ENCODE data around the gene PDZD2. TPM values are rescaled to one million over a fixed set of nuclear protein-coding genes. Genes with fewer than 3 reads are reported as not detected.
A peak's percentile ranks its signal among the peaks of the same experiment; 100 is the strongest.

PDZD2 gene
- total RNA-seq, 1 donor from 2014 or later, result 1.1 TPM

- H3K79me2 ChIP-seq (ENCODE audit: low read depth), result no peaks in the 10 kb centered on the region
- Mint-ChIP-seq H3K9me3 (peaks cover 7% of the 10 kb centered on the region), H3K27ac (no peak overlapping the region), H3K36me3 (no peaks in the 10 kb centered on the region), H3K27me3 (ENCODE audit: insufficient read depth, low read depth) (peaks cover 6% of the 10 kb centered on the region), H3K4me1 (peaks cover 11% of the 10 kb centered on the region), H3K4me3 (no peak overlapping the region)
- H2AFZ ChIP-seq (replicated peaks), result no peak overlapping the region
- H3K4me1 ChIP-seq, result peaks cover 14% of the 10 kb centered on the region
- TF ChIP-seq CTCF (IDR thresholded peaks at IDR 0.05) (no peak), EZH2 (IDR thresholded peaks at IDR 0.05) (no peak), EZH2phosphoT487 (IDR thresholded peaks at IDR 0.05) (no peak)
- H3K27me3 ChIP-seq, result no peaks in the 10 kb centered on the region
- no peak for DNase-seq (ENCODE audit: low spot score)
- H4K20me1 ChIP-seq (ENCODE audit: low read depth), result no peaks in the 10 kb centered on the region
- no peak overlapping the region for H3K9ac ChIP-seq
- no peak overlapping the region for H3K27ac ChIP-seq
- H3K4me3 ChIP-seq, result no peak overlapping the region
- H3F3A ChIP-seq (ENCODE audit: low read depth), result no peaks in the 10 kb centered on the region
- H3K9me3 ChIP-seq (ENCODE audit: low read depth), result no peaks in the 10 kb centered on the region
- H3K4me2 ChIP-seq, result no peak overlapping the region
- H3K36me3 ChIP-seq, result no peaks in the 10 kb centered on the region
Measured at GRCh38 chr5:31678180-31678579, 39.2 kb downstream of the PDZD2 start.

GRCh38 chr5:31680528-31680927, 41.6 kb downstream of the PDZD2 start:
- Histone ChIP-seq H3K4me2 (no peak overlapping the region), H2AFZ (replicated peaks) (no peak overlapping the region), H3K9me3 (ENCODE audit: low read depth) (no peaks in the 10 kb centered on the region), H3K27ac (no peak overlapping the region), H3K9ac (no peak overlapping the region), H3K79me2 (ENCODE audit: low read depth) (no peaks in the 10 kb centered on the region), H3K4me1 (peaks cover 16% of the 10 kb centered on the region), H3K36me3 (no peaks in the 10 kb centered on the region), H4K20me1 (ENCODE audit: low read depth) (no peaks in the 10 kb centered on the region), H3K4me3 (no peak overlapping the region), H3F3A (ENCODE audit: low read depth) (no peaks in the 10 kb centered on the region), H3K27me3 (no peaks in the 10 kb centered on the region)
- DNase-seq (ENCODE audit: low spot score), result no peak
- Mint-ChIP-seq H3K27me3 (ENCODE audit: insufficient read depth, low read depth) (peaks cover 4% of the 10 kb centered on the region), H3K36me3 (no peaks in the 10 kb centered on the region), H3K4me1 (peaks cover 11% of the 10 kb centered on the region), H3K9me3 (no peaks in the 10 kb centered on the region), H3K4me3 (no peak overlapping the region), H3K27ac (no peak overlapping the region)
- TF ChIP-seq EZH2phosphoT487 (IDR thresholded peaks at IDR 0.05) (no peak), CTCF (IDR thresholded peaks at IDR 0.05) (no peak), EZH2 (IDR thresholded peaks at IDR 0.05) (no peak)

DNA sequence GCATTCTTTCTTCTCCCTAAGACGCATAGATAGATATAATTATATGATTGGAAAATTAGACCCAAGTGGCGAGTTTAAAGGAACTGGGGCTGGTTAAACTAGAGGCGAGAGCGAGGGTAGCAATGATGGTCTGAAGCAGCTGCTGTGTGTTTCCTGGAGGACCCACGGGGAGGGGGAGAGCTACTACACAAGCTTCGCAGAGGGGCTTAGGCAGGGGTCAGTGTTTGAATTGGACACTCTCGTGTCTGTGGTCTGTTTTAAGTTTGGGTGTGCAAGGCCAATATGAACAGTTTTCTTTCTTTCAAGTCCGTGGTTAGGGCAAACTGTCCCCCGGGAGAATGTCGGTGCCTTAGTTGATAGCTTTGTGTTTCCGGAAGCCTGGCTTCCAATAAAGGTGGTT, 43.1 kb downstream of the PDZD2 start:
- Histone ChIP-seq H3K27me3 (no peaks in the 10 kb centered on the region), H3K36me3 (no peaks in the 10 kb centered on the region), H3K79me2 (ENCODE audit: low read depth) (no peaks in the 10 kb centered on the region), H3K4me3 (no peak overlapping the region), H3F3A (ENCODE audit: low read depth) (no peaks in the 10 kb centered on the region), H3K4me1 (peaks cover 16% of the 10 kb centered on the region), H4K20me1 (ENCODE audit: low read depth) (no peaks in the 10 kb centered on the region), H2AFZ (replicated peaks) (peak overlapping the region; percentile 26), H3K4me2 (peak overlapping the region; percentile 21), H3K9me3 (ENCODE audit: low read depth) (no peaks in the 10 kb centered on the region), H3K27ac (peak overlapping the region; percentile 44), H3K9ac (no peak overlapping the region)
- no peak for TF ChIP-seq EZH2phosphoT487 (IDR thresholded peaks at IDR 0.05)
- TF ChIP-seq EZH2 (IDR thresholded peaks at IDR 0.05), result no peak
- no peak for TF ChIP-seq CTCF (IDR thresholded peaks at IDR 0.05)
- Mint-ChIP-seq H3K27ac (no peak overlapping the region), H3K36me3 (no peaks in the 10 kb centered on the region), H3K9me3 (no peaks in the 10 kb centered on the region), H3K4me1 (peaks cover 11% of the 10 kb centered on the region), H3K27me3 (ENCODE audit: insufficient read depth, low read depth) (peaks cover 5% of the 10 kb centered on the region), H3K4me3 (no peak overlapping the region)
- peak; percentile 37 for DNase-seq (ENCODE audit: low spot score)

Measured in neural progenitor cell (in vitro differentiated cells).